HepG2 (cell line): ENCODE results near the gene ARHGEF3. TPM values are rescaled to one million over a fixed set of nuclear protein-coding genes. Genes with fewer than 3 reads are reported as not detected.

Experiments
- AHDC1 ChIP-seq: sonication (generic); formaldehyde crosslinking; IDR thresholded peaks from 2 replicates; pipeline ENCODE4 v1.5.1; 2020; ENCODE audit warnings: mild to moderate bottlenecking, missing genetic modification reagents, borderline replicate concordance
- EEA1 ChIP-seq: sonication (generic); formaldehyde crosslinking; IDR thresholded peaks from 2 replicates; pipeline ENCODE4 v1.5.1; 2020; ENCODE audit warnings: mild to moderate bottlenecking, missing genetic modification reagents, borderline replicate concordance
- EP300 ChIP-seq, 3 experiments: sonication (generic) in 1 of 3; formaldehyde crosslinking in 1 of 3; IDR thresholded peaks; 2 replicates each; pipeline versions ENCODE4 v1.5.1 to v1.6.1; 2011 to 2020; ENCODE audit warnings: low read depth in 2 of 3, low read length in 2 of 3, borderline replicate concordance in 1 of 3, improper control_type of control experiment in 1 of 3, mild to moderate bottlenecking in 1 of 3, missing genetic modification reagents in 1 of 3, moderate library complexity in 1 of 3
- ETV6 ChIP-seq: sonication (generic); formaldehyde crosslinking; conservative IDR thresholded peaks from 2 replicates; pipeline ENCODE4 v1.4.0; 2020; ENCODE audit warnings: missing genetic modification reagents
- HOXA3 ChIP-seq: sonication (generic); formaldehyde crosslinking; IDR thresholded peaks from 2 replicates; pipeline ENCODE4 v1.5.0; 2020; ENCODE audit warnings: missing genetic modification reagents
- HOXA5 ChIP-seq: sonication (generic); formaldehyde crosslinking; IDR thresholded peaks from 2 replicates; pipeline ENCODE4 v1.4.0; 2020; ENCODE audit warnings: missing genetic modification reagents
- KDM6A ChIP-seq: IDR thresholded peaks from 2 replicates; pipeline ENCODE4 v1.6.1; 2016; ENCODE audit warnings: low read depth
- PRDM10 ChIP-seq: sonication (generic); formaldehyde crosslinking; IDR thresholded peaks from 2 replicates; pipeline ENCODE4 v1.4.0; 2020; ENCODE audit warnings: low read depth, missing genetic modification reagents
- SIX1 ChIP-seq: sonication (generic); formaldehyde crosslinking; IDR thresholded peaks from 2 replicates; pipeline ENCODE4 v1.4.0; 2020; ENCODE audit warnings: missing genetic modification reagents, borderline replicate concordance
- ZNF331 ChIP-seq: sonication (generic); formaldehyde crosslinking; IDR thresholded peaks from 2 replicates; pipeline ENCODE4 v1.4.0; 2020; ENCODE audit warnings: missing genetic modification reagents
- ZNF512B ChIP-seq: sonication (generic); formaldehyde crosslinking; IDR thresholded peaks from 2 replicates; pipeline ENCODE4 v1.5.1; 2020; ENCODE audit warnings: missing genetic modification reagents, mild to moderate bottlenecking, borderline replicate concordance
- ZNF547 ChIP-seq: sonication (generic); formaldehyde crosslinking; IDR thresholded peaks from 2 replicates; pipeline ENCODE4 v1.5.1; 2020; ENCODE audit warnings: mild to moderate bottlenecking, missing genetic modification reagents
- ZNF556 ChIP-seq: sonication (generic); formaldehyde crosslinking; IDR thresholded peaks from 2 replicates; pipeline ENCODE4 v1.4.0; 2020; ENCODE audit warnings: mild to moderate bottlenecking, missing genetic modification reagents, borderline replicate concordance
- ZNF749 ChIP-seq: sonication (generic); formaldehyde crosslinking; IDR thresholded peaks from 2 replicates; pipeline ENCODE4 v1.8.0; 2022; ENCODE audit warnings: mild to moderate bottlenecking, missing genetic modification reagents, moderate library complexity, borderline replicate concordance
- ZSCAN29 ChIP-seq: sonication (generic); formaldehyde crosslinking; conservative IDR thresholded peaks from 2 replicates; pipeline ENCODE4 v1.4.0; 2020; ENCODE audit warnings: mild to moderate bottlenecking, missing genetic modification reagents
- polyA plus RNA-seq, 8 experiments: library from polyadenylated mRNA; depleted of rRNA in 3 of 8; stranded (reverse) in 7 of 8; unstranded in 1 of 8; fragments of >200 nt; fragmentation: Illumina TruSeq in 4 of 8; extraction: Trizol in 4 of 8; gene quantifications; 2 replicates each; pipeline versions ENCODE4 v1.2.1 to v1.2.3, GENCODE V29; 2011 to 2016; ENCODE audit warnings: low read depth in 4 of 8, missing spikeins in 1 of 8, mixed read lengths in 1 of 8; ENCODE audit not compliant: insufficient read depth in 1 of 8
- total RNA-seq, 5 experiments: library from RNA; depleted of rRNA; stranded (reverse); fragments of >200 nt; fragmentation: Illumina TruSeq; extraction: Trizol; gene quantifications; 2 replicates each; pipeline ENCODE4 v1.2.3, GENCODE V29; 2016; ENCODE audit warnings: low read depth in 1 of 5

The ARHGEF3 gene
- total and polyA plus RNA-seq, 2 of the 13 experiments (the other 11 are each of a cell fraction or from before 2014, with no cell fraction given): 14.8 to 23.1 TPM

GRCh38 chr3:56783644-56784447 lies 17.9 kb downstream of the ARHGEF3 start (continued):
- TF ChIP-seq ZSCAN29 (CRISPR knock-in tag): no peak
- TF ChIP-seq ZNF512B: no peak
- no peak for TF ChIP-seq ZNF749 (CRISPR knock-in tag)
- 0 out of 2 replicates have a peak, but pooled peaks have one; percentile 56 for TF ChIP-seq AHDC1
- 0 out of 2 replicates have a peak, but pooled peaks have one; percentile 30 for TF ChIP-seq ZNF556 (CRISPR knock-in tag)
- TF ChIP-seq ZNF547: no peak
- no peak for TF ChIP-seq KDM6A (CRISPR knock-in tag)
- no peak for TF ChIP-seq ETV6
- TF ChIP-seq SIX1 (CRISPR knock-in tag): peak; percentile 77; the same call in 1 of the 2 replicates
- no peak for TF ChIP-seq ZNF331 (CRISPR knock-in tag)
- TF ChIP-seq PRDM10 (CRISPR knock-in tag): 0 out of 2 replicates have a peak, but pooled peaks have one; percentile 38
- TF ChIP-seq HOXA5 (CRISPR knock-in tag): peak; percentile 42; the same call in 1 of the 2 replicates
- no peak for TF ChIP-seq EEA1
- peak in 1 of 2 experiments; percentile 61; a peak in 2 of 4 replicates for TF ChIP-seq EP300 (IDR thresholded peaks at IDR 0.05; ENCODE audit: low read depth in 2 of 2, low read length in 2 of 2)
- peak; percentile 33; the same call in 1 of the 2 replicates for TF ChIP-seq EP300 (CRISPR knock-in tag; IDR thresholded peaks at IDR 0.05; ENCODE audit: borderline replicate concordance)
- peak; percentile 36; the same call in 1 of the 2 replicates for TF ChIP-seq HOXA3 (CRISPR knock-in tag)
